RWPE2 (cell line): ENCODE results near the gene SELENOF.

ENCODE experiments used
- ATAC-seq: fragments of 200-7000 bp; cut with Tn5 transposase; 3 replicates; pipeline ENCODE4 v1.9.1; 2021; ENCODE audit warnings: low read depth
- DNase-seq: peaks from one replicate; pipeline ENCODE4 v3.0.0-alpha.2; 2020; ENCODE audit warnings: low spot score
- H3K27ac ChIP-seq: fragments of 450-650 bp; 2 replicates; pipeline ENCODE4 v1.5.1; 2017; ENCODE audit warnings: mild to moderate bottlenecking; ENCODE audit not compliant: poor library complexity, severe bottlenecking
- H3K27me3 ChIP-seq: fragments of 250-450 bp; sonication (Bioruptor Pico); 2 replicates; pipeline ENCODE4 v1.5.1; 2021; ENCODE audit warnings: mild to moderate bottlenecking, moderate library complexity; ENCODE audit not compliant: insufficient read depth, poor library complexity, severe bottlenecking
- H3K36me3 ChIP-seq: fragments of 250-450 bp; sonication (Bioruptor Pico); 2 replicates; pipeline ENCODE4 v1.5.1; 2020; ENCODE audit warnings: low read depth, mild to moderate bottlenecking, moderate library complexity
- H3K4me1 ChIP-seq: fragments of 250-450 bp; sonication (Bioruptor Pico); 2 replicates; pipeline ENCODE4 v1.5.1; 2021; ENCODE audit warnings: mild to moderate bottlenecking, moderate library complexity; ENCODE audit not compliant: insufficient read depth, poor library complexity, severe bottlenecking
- H3K4me3 ChIP-seq: fragments of 250-450 bp; sonication (Bioruptor Pico); 2 replicates; pipeline ENCODE4 v1.5.1; 2021; ENCODE audit warnings: mild to moderate bottlenecking, moderate library complexity; ENCODE audit not compliant: severe bottlenecking
- H3K9me3 ChIP-seq: fragments of 250-450 bp; sonication (Bioruptor Pico); 2 replicates; pipeline ENCODE4 v1.5.1; 2021; ENCODE audit warnings: mild to moderate bottlenecking, moderate library complexity; ENCODE audit not compliant: severe bottlenecking
- TF ChIP-seq, protein P1 (sequence below): fragments of 450-650 bp; IDR thresholded peaks from one replicate; pipeline ENCODE4 v1.5.1; 2017; ENCODE audit warnings: mild to moderate bottlenecking, moderate library complexity; ENCODE audit not compliant: poor library complexity, severe bottlenecking

The SELENOF gene

DNA sequence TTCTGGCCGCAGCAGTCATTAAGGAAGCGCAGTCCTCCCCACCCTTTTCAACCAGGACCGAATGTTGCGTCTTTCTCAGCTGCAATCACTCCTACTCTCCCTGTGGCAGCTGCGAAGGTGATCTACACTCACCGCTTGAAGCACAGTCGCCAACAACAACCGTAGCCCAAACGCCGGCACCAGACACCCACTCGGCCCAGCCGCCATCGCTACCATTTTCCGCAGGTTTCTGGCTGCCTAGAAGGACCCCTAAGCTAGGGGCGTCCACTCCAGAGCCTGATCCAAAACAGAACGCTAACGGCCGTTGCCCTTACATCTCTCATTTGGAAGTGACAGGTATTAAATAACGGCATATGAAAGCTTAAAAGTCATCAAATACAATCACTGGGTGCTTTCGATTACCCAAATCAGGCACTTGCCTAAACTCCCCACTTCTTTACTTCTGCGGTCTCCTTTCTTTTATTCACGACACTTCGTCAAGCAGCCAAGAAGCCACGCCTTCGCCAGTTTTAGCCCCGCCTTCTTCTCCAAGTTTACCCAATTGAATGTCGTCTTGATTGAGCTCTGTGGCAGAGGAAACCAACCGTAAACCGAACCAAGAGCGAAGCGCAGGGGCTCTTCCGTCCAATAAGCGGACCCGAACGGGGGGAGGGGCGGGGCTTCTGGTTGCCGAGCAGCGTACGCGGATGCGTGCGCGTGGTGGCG is at the start of gene SELENOF:
SELENOF (minus strand) TSS at position 231 of the 705 bp plus-strand sequence; CDS start at position 216, 15 bp downstream.
- Histone ChIP-seq H3K9me3 (no peaks in the 10 kb centered on the region), H3K4me1 (peaks cover 13% of the 10 kb centered on the region), H3K36me3 (peaks cover 23% of the 10 kb centered on the region), H3K27ac (peak within 1 kb of the TSS; percentile 50), H3K27me3 (no peaks in the 10 kb centered on the region), H3K4me3 (peak within 1 kb of the TSS; percentile 72)
- ATAC-seq: peak; percentile 85
- TF ChIP-seq, protein P1, sequence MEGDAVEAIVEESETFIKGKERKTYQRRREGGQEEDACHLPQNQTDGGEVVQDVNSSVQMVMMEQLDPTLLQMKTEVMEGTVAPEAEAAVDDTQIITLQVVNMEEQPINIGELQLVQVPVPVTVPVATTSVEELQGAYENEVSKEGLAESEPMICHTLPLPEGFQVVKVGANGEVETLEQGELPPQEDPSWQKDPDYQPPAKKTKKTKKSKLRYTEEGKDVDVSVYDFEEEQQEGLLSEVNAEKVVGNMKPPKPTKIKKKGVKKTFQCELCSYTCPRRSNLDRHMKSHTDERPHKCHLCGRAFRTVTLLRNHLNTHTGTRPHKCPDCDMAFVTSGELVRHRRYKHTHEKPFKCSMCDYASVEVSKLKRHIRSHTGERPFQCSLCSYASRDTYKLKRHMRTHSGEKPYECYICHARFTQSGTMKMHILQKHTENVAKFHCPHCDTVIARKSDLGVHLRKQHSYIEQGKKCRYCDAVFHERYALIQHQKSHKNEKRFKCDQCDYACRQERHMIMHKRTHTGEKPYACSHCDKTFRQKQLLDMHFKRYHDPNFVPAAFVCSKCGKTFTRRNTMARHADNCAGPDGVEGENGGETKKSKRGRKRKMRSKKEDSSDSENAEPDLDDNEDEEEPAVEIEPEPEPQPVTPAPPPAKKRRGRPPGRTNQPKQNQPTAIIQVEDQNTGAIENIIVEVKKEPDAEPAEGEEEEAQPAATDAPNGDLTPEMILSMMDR: no peak
- DNase-seq: peak; percentile 99

DNA sequence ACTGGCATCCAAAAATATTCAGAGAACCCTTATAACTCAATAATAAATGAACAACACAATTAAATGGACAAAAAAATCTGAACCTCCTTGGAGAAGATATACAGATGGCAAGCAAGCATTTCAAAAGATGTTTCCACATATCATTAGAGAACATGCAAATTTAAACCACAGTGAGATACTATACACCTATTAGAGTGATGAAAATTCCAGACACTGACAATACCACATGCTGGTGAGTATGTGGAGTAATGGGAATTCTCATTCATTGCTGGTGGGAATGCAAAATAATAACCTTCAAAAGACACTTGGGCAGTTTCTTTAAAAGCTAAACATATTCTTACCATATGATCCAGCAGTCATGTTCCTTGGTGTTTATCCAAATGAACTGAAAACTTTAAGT is 46.6 kb upstream of the SELENOF start:
- H3K36me3 ChIP-seq: no peaks in the 10 kb centered on the region
- no peak for DNase-seq
- no peaks in the 10 kb centered on the region for H3K9me3 ChIP-seq
- no peak overlapping the region for H3K4me3 ChIP-seq
- no peak for ATAC-seq
- H3K27ac ChIP-seq: no peak overlapping the region
- no peaks in the 10 kb centered on the region for H3K4me1 ChIP-seq
- TF ChIP-seq, protein P1: no peak
- no peaks in the 10 kb centered on the region for H3K27me3 ChIP-seq

DNA sequence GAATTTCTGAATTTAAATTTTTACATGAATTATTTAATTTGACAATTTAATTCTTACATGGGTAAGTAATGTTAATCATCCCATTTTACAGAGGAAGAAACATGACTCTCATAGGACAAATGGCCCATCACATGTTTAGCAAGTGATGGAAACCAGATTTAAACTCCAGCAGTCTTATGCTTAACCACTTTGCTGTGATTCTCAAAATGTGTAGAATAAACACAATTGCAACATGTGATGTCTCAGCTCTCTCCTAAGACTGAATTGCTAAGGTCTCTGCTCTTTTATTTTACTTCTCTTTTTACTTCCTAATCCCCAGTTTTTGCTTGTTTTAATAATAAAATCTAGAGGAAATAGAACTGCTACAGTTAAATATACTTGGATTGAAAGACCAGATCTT is 43.3 kb upstream of the SELENOF start:
- Histone ChIP-seq H3K27ac (no peak overlapping the region), H3K4me3 (no peak overlapping the region), H3K9me3 (no peaks in the 10 kb centered on the region), H3K36me3 (no peaks in the 10 kb centered on the region), H3K27me3 (no peaks in the 10 kb centered on the region), H3K4me1 (no peaks in the 10 kb centered on the region)
- TF ChIP-seq, protein P1: no peak
- DNase-seq (no peak), ATAC-seq (no peak)

DNA sequence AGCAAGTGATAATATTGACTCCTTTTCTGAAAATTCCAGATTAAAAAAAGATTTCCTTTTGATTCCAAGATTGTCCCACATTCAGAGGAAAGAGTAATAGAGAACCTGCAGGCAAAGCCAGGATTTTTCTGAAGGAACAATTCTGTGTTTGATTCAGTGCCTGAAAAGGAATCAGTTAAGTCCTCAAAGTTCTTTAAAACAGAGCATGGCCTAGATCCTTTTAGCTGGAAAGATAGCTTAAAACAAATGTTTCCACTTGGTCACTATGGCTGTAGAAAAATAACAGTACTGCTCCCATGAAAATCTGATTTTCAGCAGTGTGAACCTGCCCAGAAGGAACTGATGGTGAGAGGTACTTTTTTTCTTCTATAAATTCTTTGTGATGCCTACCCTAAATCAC is 42.3 kb upstream of the SELENOF start:
- no peaks in the 10 kb centered on the region for H3K27me3 ChIP-seq
- no peaks in the 10 kb centered on the region for H3K36me3 ChIP-seq
- H3K9me3 ChIP-seq: no peaks in the 10 kb centered on the region
- H3K4me1 ChIP-seq: no peaks in the 10 kb centered on the region
- DNase-seq (no peak), ATAC-seq (no peak)
- TF ChIP-seq, protein P1: no peak
- H3K4me3 ChIP-seq: no peak overlapping the region
- H3K27ac ChIP-seq: no peak overlapping the region

DNA sequence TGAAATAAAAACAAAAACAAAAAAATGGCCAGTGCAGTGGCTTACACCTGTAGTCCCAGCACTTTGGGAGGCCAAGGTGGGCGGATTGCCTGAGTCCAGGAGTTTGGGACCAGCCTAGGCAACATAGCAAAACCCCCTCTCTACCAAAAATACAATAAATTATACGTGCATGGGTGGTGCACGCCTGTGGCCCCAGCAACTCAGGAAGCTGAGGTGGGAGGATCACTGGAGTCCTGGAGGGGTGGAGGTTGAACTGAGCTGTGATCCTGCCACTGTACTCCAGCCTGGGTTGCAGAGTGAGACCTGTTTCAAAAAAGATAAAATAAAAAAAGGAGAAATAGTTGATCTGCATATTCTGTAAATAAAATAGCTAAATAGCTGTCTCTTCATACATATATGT is 41.8 kb upstream of the SELENOF start:
- ATAC-seq (no peak), DNase-seq (no peak)
- TF ChIP-seq, protein P1: no peak
- no peaks in the 10 kb centered on the region for H3K9me3 ChIP-seq
- H3K27ac ChIP-seq: no peak overlapping the region
- H3K4me3 ChIP-seq: no peak overlapping the region
- no peaks in the 10 kb centered on the region for H3K27me3 ChIP-seq
- H3K36me3 ChIP-seq: no peaks in the 10 kb centered on the region
- H3K4me1 ChIP-seq: no peaks in the 10 kb centered on the region
